Stimulated activated memory B cell treated with anti-CD40 and anti-IgM and Interleukin-4, amounts not matched to agents 10 μg/mL and 1 μg/mL and 100 μg/mL, for 72 hours (primary cell): ENCODE measurements around the gene BRIP1.
"Not testable (repeated sequence)": the region's sequence is repeated elsewhere in the genome, so short reads cannot be mapped to it uniquely, and the experiment has no call there.

Experiments used
- ATAC-seq: fragments of 150-1000 bp; cut with Tn5 transposase; 2 replicates; pipeline ENCODE4 v1.10.0; 2021
- H3K27ac Mint-ChIP-seq: one replicate; pipeline ENCODE4 v1.8.0; 2022; ENCODE audit warnings: mild to moderate bottlenecking, mixed read lengths
- H3K27me3 Mint-ChIP-seq: one replicate; pipeline ENCODE4 v1.8.0; 2022; ENCODE audit warnings: mixed read lengths
- H3K36me3 Mint-ChIP-seq: one replicate; pipeline ENCODE4 v1.8.0; 2022; ENCODE audit warnings: mixed read lengths
- H3K4me1 Mint-ChIP-seq: one replicate; pipeline ENCODE4 v1.8.0; 2022; ENCODE audit warnings: mixed read lengths
- H3K4me3 Mint-ChIP-seq: one replicate; pipeline ENCODE4 v1.8.0; 2022; ENCODE audit warnings: mild to moderate bottlenecking, moderate library complexity, mixed read lengths
- H3K9me3 Mint-ChIP-seq: one replicate; pipeline ENCODE4 v1.8.0; 2022; ENCODE audit warnings: mixed read lengths

The BRIP1 gene

DNA sequence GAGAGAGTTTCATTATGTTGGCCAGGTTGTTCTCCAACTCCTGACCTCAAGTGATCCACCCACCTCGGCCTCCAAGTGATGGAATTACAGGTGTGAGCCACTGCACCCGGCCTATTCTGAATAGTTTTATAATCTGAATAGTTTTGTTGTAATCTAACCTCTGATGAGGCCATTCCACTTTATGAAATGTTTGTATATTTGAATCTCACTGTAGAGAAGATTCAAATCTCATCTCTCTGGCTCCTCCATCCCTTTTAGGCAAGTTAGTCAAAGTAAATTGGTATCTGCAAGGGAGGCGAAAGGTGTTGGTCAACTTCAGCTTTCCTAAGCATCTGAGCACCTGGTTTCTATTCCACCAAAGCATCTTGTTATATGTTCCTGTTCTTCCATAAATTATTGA lies 131.2 kb downstream of the BRIP1 start:
- H3K4me3 Mint-ChIP-seq: no peak overlapping the region
- peaks cover 7% of the 10 kb centered on the region for H3K36me3 Mint-ChIP-seq
- no peaks in the 10 kb centered on the region for H3K9me3 Mint-ChIP-seq
- H3K4me1 Mint-ChIP-seq: peaks cover 7% of the 10 kb centered on the region
- no peak overlapping the region for H3K27ac Mint-ChIP-seq
- H3K27me3 Mint-ChIP-seq: no peaks in the 10 kb centered on the region
- ATAC-seq: no peak

DNA sequence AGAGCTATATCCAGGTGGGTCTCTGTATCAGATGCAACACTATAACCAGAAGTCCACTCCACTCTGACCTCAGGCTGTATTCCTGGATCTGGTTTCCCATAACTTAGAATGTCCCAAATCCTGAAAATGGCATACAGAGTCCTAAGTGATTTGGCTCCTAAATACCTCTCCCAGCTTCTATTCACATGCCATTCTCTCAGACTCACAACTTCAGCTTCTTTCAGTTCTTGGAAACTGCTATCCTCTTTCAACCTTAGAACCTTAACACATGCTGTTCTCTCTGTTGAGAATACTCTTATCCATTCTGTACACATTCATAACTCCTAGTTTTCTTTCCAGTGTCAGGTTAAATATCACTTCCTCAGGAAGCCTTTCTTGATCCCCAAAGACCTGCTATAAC lies 132.0 kb downstream of the BRIP1 start:
- Mint-ChIP-seq H3K36me3 (peaks cover 7% of the 10 kb centered on the region), H3K9me3 (no peaks in the 10 kb centered on the region), H3K4me3 (no peak overlapping the region), H3K27me3 (no peaks in the 10 kb centered on the region), H3K27ac (no peak overlapping the region), H3K4me1 (peaks cover 7% of the 10 kb centered on the region)
- no peak for ATAC-seq

DNA sequence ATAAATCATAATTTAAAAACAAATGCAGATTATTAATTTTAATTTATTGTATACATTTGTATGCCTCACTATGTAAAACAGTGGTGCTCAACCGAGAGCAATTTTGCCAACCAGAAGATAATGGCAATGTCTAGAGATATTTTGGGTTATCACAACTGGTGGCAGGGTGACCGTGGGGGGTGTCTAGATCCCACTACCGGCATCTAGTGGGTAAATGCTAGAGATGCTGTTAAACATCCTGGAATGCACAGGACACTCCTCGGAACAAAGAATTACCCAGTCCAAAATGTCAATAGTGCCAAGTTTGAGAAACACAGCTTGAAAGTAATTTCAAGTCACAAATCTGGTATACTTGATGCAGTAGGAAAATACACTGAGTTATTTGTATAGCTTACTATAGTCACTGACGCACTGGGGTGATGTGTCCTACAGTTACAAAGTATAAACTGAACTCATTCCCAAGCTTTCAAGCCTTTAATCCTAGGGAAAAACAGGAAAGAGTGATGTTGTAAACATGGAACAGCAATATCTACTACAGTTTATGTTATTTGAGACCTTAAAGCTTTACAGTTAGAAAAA lies 133.5 kb downstream of the BRIP1 start:
- H3K36me3 Mint-ChIP-seq: peaks cover 7% of the 10 kb centered on the region
- H3K9me3 Mint-ChIP-seq: no peaks in the 10 kb centered on the region
- no peaks in the 10 kb centered on the region for H3K27me3 Mint-ChIP-seq
- no peak overlapping the region for H3K27ac Mint-ChIP-seq
- peaks cover 7% of the 10 kb centered on the region for H3K4me1 Mint-ChIP-seq
- ATAC-seq: no peak
- no peak overlapping the region for H3K4me3 Mint-ChIP-seq

DNA sequence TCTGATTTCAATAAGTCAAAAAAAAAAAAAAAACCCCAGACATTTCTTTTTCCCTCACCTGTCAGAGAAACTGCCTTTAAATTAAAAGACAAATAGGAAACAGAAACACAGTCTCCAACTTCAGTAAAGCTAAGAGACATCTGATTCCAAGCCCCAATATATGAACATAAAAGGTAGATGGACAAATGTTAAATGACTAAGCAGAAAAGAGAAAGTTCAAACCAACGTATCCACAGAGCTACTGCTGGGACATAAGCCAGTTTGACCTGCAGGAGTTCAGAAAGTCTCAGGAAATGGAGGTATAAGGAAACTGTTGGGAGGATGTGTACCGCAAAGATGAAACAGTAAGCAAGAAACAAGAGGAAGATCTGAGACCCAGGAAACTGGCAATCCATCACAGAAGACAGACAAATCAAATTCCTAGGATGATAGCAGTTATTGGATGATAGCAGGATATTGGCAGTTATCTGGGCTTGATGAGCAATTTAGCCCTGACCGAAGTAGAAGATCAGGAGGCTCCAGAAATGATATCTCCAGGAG lies 135.0 kb downstream of the BRIP1 start:
- no peak for ATAC-seq
- Mint-ChIP-seq H3K4me3 (no peak overlapping the region), H3K36me3 (peaks cover 7% of the 10 kb centered on the region), H3K27me3 (no peaks in the 10 kb centered on the region), H3K9me3 (no peaks in the 10 kb centered on the region), H3K4me1 (peaks cover 7% of the 10 kb centered on the region), H3K27ac (no peak overlapping the region)

DNA sequence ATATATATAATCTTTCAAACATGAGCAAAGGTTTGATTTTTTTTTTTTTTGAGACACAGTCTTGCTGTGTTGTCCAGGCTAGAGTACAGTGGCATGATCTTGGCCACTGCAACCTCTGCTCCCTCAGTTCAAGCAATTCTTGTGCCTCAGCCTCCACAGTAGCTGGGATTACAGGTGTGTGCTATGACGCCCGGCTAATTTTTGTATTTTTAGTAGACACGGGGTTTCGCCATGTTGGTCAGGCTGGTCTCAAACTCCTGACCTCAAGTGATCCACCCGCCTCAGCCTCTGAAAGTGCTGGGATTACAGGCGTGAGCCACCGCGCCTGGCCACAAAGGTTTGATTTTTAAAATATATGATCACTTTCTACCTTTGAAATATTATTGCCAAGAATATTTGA lies 135.5 kb downstream of the BRIP1 start:
- not testable (repeated sequence) for H3K27ac Mint-ChIP-seq, H3K27me3 Mint-ChIP-seq, ATAC-seq, H3K4me1 Mint-ChIP-seq, H3K9me3 Mint-ChIP-seq, H3K36me3 Mint-ChIP-seq, H3K4me3 Mint-ChIP-seq

DNA sequence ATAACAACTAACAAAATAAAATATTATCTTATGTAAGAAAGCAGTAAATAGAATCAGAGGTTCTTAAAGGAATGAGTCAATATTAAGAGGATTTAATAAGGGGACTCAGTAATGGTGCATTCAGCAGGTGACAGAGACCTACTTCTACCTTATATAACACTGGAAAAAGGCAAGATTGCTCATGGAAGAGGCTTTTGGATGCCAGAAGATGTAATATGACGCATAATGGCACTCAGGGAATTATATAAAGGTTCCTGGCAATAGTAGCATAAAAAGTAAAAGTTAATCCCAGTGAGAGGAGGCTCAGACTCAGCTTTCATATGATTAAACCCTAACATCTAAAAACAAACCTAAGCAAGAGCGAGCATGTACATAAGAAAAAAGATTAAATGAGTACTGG lies 136.4 kb downstream of the BRIP1 start:
- Mint-ChIP-seq H3K27me3 (no peaks in the 10 kb centered on the region), H3K4me3 (no peak overlapping the region), H3K9me3 (no peaks in the 10 kb centered on the region), H3K27ac (no peak overlapping the region), H3K4me1 (peaks cover 7% of the 10 kb centered on the region), H3K36me3 (peaks cover 7% of the 10 kb centered on the region)
- ATAC-seq: no peak

DNA sequence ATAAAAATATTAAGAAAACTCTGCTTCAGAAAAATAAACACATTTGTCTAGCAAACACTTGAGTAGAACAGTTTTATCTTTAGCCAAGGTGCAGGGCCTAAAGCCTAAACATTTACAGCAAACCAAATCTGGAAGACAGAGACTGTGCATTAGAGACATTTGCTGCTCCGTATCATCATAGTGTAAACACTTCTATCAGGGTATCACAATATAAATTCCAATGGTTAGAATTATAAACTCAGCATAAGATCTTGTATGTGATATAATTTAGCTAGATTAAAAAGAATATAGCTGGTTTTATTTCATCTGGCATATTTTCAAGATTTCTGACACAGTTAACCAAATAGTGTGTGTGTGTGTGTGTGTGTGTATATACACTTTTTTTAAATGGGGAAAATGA lies 138.6 kb downstream of the BRIP1 start:
- no peaks in the 10 kb centered on the region for H3K27me3 Mint-ChIP-seq
- peaks cover 7% of the 10 kb centered on the region for H3K4me1 Mint-ChIP-seq
- peaks cover 7% of the 10 kb centered on the region for H3K36me3 Mint-ChIP-seq
- no peak overlapping the region for H3K4me3 Mint-ChIP-seq
- no peak for ATAC-seq
- H3K9me3 Mint-ChIP-seq: no peaks in the 10 kb centered on the region
- no peak overlapping the region for H3K27ac Mint-ChIP-seq

DNA sequence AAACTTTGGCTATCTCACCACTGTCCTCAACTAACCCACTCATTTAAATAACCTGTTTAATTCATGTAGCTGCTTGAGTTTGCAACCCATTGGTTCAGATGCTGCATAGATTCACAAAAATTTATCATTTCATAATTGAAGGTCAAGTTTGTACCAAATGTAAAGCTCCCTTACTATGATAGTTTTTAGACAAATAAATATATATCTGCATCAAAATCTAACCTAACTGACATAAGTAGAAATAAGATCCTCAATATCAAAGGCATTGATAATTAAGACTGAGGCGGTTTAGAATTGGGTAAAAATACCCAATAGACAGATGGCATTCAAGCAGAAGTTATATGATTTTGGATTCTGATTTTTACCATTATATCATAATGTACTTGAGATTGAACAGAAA lies 139.4 kb downstream of the BRIP1 start:
- Mint-ChIP-seq H3K4me3 (no peak overlapping the region), H3K4me1 (peaks cover 7% of the 10 kb centered on the region), H3K9me3 (no peaks in the 10 kb centered on the region)

DNA sequence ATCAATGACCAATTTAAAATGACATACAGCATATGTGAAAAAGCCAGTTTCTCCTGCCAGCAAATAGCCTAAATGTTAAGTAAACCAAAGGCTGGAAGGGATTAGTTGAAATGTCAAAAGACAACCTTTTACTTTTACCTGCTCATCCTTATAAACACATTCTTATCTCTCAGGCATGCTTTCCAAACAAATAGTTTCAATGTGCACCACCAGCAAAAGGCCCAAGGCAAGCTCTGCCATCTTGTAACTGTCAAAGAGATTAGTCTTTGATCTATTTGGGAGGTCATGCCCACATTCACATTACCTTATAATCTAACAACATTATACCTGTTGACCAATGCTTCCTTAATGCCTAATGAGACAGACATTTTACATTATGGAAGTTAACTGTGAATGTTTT lies 140.1 kb downstream of the BRIP1 start:
- Mint-ChIP-seq H3K9me3 (peaks cover 2% of the 10 kb centered on the region), H3K27me3 (no peaks in the 10 kb centered on the region)

More for the DNA sequence above, 139.4 kb downstream of the BRIP1 start:
- Mint-ChIP-seq H3K27me3 (no peaks in the 10 kb centered on the region), H3K27ac (no peak overlapping the region), H3K36me3 (peaks cover 7% of the 10 kb centered on the region)
- no peak for ATAC-seq

DNA sequence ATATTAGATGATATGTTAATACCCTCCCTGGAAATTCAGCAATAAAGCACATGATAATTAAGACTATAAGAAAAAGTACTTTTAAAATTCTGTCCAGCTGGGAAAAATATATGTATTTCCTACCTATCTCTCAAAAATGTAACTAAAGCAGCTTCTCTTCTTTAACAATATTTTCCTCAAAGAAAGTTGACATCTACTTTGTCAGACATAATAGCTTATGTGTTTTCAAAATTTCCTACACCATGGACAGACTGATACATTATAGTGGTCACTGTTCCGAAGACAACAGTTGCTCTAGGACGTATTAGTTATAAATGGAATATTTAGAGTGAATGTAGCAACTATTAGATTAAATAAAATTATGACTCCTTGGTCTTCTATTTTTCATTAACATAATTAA lies 140.9 kb downstream of the BRIP1 start:
- peaks cover 2% of the 10 kb centered on the region for H3K36me3 Mint-ChIP-seq
- H3K27ac Mint-ChIP-seq: no peak overlapping the region
- peaks cover 9% of the 10 kb centered on the region for H3K9me3 Mint-ChIP-seq
- no peak overlapping the region for H3K4me3 Mint-ChIP-seq
- H3K4me1 Mint-ChIP-seq: no peaks in the 10 kb centered on the region
- no peak for ATAC-seq
- H3K27me3 Mint-ChIP-seq: no peaks in the 10 kb centered on the region

More for the DNA sequence above, 140.1 kb downstream of the BRIP1 start:
- ATAC-seq: no peak
- Mint-ChIP-seq H3K36me3 (no peaks in the 10 kb centered on the region), H3K27ac (no peak overlapping the region), H3K4me3 (no peak overlapping the region), H3K4me1 (no peaks in the 10 kb centered on the region)

DNA sequence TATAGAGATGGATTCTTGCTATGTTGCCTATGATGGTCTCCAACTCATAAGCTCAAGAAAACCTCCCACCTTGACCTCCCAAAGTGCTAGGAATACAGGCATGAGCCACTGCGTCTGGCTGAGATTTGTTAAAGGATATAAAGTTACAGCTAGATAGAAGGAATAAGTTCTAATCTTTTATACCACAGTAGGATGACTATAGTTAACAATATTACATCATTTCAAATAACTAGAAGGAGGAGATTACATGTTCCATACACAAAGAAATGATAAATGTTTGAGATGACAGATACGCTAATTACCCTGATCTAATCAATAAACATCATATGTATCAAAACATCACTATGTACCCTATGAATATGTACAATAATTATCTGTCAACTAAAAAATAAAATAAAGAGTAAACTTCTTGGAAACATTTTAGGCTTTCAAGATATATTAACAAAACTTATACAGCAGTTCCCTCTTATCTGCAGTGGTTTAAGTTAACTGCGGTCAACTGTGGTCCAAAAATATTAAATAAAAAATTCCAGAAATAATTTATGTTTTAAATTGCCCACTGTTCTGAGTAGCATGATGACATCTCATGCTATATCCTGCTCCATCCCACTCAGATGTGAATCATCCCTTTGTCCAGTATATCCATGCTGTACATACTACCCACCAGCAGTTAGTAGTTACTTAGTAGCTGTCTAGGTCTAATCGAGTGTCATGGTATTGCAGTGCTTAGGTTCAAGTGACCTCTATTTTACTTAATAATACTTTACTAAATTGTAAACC lies 143.1 kb downstream of the BRIP1 start:
- H3K4me1 Mint-ChIP-seq: no peaks in the 10 kb centered on the region
- no peak overlapping the region for H3K4me3 Mint-ChIP-seq
- H3K27me3 Mint-ChIP-seq: no peaks in the 10 kb centered on the region
- no peak overlapping the region for H3K27ac Mint-ChIP-seq
- peaks cover 4% of the 10 kb centered on the region for H3K36me3 Mint-ChIP-seq
- H3K9me3 Mint-ChIP-seq: peaks cover 10% of the 10 kb centered on the region
- no peak for ATAC-seq

DNA sequence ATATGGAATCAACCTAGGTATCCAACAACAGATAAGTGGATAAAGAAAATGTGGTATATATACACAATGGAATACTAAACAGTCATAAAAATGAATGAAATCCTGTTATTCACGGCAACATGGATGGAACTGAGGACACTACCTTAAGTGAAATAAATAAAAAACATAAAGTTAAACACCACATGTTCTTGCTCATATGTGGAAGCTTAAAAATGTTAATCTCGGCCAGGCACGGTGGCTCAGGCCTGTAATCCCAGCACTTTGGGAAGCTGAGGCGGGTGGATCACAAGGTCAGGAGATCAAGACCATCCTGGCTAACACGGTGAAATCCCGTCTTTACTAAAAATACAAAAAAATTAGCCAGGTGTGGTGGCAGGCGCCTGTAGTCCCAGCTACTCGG lies 144.1 kb downstream of the BRIP1 start:
- ATAC-seq, H3K4me3 Mint-ChIP-seq: not testable (repeated sequence)

DNA sequence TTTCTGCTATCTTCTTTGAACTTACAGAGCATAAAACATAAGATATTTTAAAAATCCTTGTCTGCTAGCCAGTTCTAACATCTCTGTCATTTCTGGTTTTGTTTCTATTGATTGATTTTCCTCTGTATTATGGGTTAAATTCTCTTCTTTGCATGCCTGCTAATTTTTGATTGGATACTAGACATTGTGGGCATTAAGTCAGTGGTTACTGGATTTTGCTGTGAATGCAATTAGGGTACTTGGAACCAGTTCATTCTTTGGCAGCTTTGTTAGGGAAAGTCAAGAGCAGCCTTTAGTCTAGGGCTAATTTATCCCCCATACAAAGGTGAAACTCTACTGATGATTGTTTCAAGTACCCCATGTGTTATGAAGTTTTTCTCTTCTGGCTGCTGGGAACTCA lies 145.3 kb downstream of the BRIP1 start:
- ATAC-seq: no peak
- Mint-ChIP-seq H3K9me3 (peaks cover 10% of the 10 kb centered on the region), H3K36me3 (peaks cover 4% of the 10 kb centered on the region)

More for the DNA sequence above, 144.1 kb downstream of the BRIP1 start:
- not testable (repeated sequence) for H3K4me1 Mint-ChIP-seq, H3K36me3 Mint-ChIP-seq, H3K27ac Mint-ChIP-seq, H3K27me3 Mint-ChIP-seq
- peaks cover 10% of the 10 kb centered on the region for H3K9me3 Mint-ChIP-seq

DNA sequence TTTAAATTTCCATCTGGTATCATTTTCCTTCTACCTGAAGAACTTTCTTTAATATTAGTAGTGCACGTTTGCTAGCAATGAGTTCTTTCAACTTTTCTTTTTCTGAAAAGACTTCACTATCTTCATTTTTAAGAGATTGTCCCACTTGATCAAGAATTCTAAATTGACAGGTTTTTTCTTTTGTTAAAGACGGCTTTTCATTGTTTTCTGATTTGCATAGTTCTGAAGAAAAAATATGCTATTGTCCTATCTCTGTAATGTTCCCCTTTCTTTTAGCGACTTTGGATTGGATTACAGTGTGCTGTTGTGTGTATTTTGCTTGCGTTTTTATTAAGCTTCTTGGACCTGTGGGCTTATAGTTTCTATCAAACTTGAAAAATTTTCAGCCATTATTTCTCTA lies 146.0 kb downstream of the BRIP1 start:
- Mint-ChIP-seq H3K4me1 (no peaks in the 10 kb centered on the region), H3K4me3 (no peak overlapping the region), H3K27ac (no peak overlapping the region), H3K36me3 (peaks cover 4% of the 10 kb centered on the region), H3K9me3 (peaks cover 10% of the 10 kb centered on the region), H3K27me3 (no peaks in the 10 kb centered on the region)
- no peak for ATAC-seq

More for the DNA sequence above, 145.3 kb downstream of the BRIP1 start:
- Mint-ChIP-seq H3K4me1 (no peaks in the 10 kb centered on the region), H3K27me3 (no peaks in the 10 kb centered on the region), H3K27ac (no peak overlapping the region), H3K4me3 (no peak overlapping the region)

DNA sequence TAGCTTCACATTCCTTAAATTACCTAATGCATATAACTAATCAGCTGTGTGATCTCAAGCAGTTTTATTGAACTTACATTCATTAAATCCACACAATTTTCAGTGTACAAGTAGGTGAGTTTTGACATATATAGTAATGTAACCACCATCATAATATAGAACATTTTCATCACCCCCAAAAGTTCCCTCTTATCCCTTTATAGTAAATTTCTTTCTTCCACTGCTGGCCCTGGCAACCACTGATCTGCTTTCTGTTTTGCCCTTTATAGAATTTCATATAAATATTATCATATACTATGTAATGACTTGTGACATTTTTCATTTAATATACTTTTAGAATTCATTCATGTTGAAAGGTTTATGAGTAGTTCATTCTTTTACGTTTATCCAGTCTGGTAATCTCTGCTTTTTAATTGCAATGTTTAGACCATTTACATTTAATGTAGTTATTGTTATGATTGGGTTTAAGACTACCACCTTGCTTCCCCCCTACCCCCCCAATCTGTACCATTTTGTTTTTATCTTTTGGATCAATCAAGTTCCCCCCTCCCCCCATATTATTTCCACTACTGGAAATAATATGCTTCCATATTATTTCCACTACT lies 147.0 kb downstream of the BRIP1 start:
- Mint-ChIP-seq H3K27me3 (no peaks in the 10 kb centered on the region), H3K4me1 (no peaks in the 10 kb centered on the region), H3K36me3 (peaks cover 4% of the 10 kb centered on the region), H3K27ac (no peak overlapping the region), H3K4me3 (no peak overlapping the region), H3K9me3 (peaks cover 10% of the 10 kb centered on the region)
- no peak for ATAC-seq

DNA sequence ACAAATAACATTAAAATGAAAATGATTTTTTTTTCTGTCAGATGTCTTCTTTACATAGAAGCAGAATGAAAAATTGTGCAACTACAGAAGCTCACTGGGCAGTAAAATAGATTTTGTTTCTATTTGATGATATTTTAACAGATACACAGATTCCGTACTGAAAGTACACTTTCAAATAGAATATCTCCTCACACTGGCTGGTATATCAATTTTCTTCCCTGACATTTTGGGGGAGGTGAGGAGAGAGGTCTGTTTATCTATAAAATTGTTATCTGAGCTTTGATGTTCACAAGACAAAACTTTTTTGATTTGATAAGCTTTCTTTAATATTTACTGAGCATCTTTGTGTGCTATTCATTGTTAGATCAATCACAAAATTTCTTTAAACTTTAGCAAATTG lies 148.0 kb downstream of the BRIP1 start:
- H3K36me3 Mint-ChIP-seq: peaks cover 4% of the 10 kb centered on the region
- H3K4me1 Mint-ChIP-seq: no peaks in the 10 kb centered on the region
- ATAC-seq: no peak
- H3K27ac Mint-ChIP-seq: no peak overlapping the region
- no peak overlapping the region for H3K4me3 Mint-ChIP-seq
- no peaks in the 10 kb centered on the region for H3K27me3 Mint-ChIP-seq
- H3K9me3 Mint-ChIP-seq: peaks cover 10% of the 10 kb centered on the region
